A549 treated with AZD9567 at 1 μM for 4 hours (cell line): ENCODE data around the gene PAK2. TPM values are rescaled to one million over a fixed set of nuclear protein-coding genes. Genes with fewer than 3 reads are reported as not detected.

Experiments
- total RNA-seq: library from RNA; stranded (reverse); fragments of 200-300 nt; extraction: Qiagen RNA extraction; gene quantifications from 5 replicates; pipeline ENCODE4 v1.2.3, GENCODE V29; 2022; ENCODE audit not compliant: insufficient read depth

The PAK2 gene
- 33.3 to 54.1 TPM (median 37.0 TPM) in 5 replicates for total RNA-seq

GRCh38 chr3:196739671-196740480 lies at the start of gene PAK2:
Gene PAK2 (plus strand): TSS chr3:196739857. CDS start chr3:196782647, 42,790 bp downstream.

GRCh38 chr3:196711838-196712513 lies 27.7 kb upstream of the PAK2 start, which contains the start of the genes CEP19 and PIGX:
Gene CEP19 (minus strand): TSS chr3:196712250. CDS start chr3:196708657, 3,593 bp downstream.
Gene PIGX (plus strand): TSS chr3:196712377.

GRCh38 chr3:196867507-196868296 lies 128.0 kb downstream of the PAK2 start, which contains the start of gene SENP5:
Gene SENP5 (plus strand): TSS chr3:196867920. CDS start chr3:196885182, 17,262 bp downstream.

Other genes with a start within 250 kb of the PAK2 start
- gene RNF168, start 236.1 kb upstream of the PAK2 start, total RNA-seq: 3.2 to 4.0 TPM (median 3.4 TPM) in 5 replicates
- 0.05 TPM in 1 of 5 replicates, not detected in the others for gene SMCO1, start 224.5 kb upstream of the PAK2 start, total RNA-seq
- 7.4 to 10.3 TPM (median 8.9 TPM) in 5 replicates for gene WDR53, start 171.3 kb upstream of the PAK2 start, total RNA-seq
- 6.5 to 10.2 TPM (median 7.6 TPM) in 5 replicates for gene FBXO45, start 171.2 kb upstream of the PAK2 start, total RNA-seq
- gene NRROS, start 100.2 kb upstream of the PAK2 start, total RNA-seq: 0.02 TPM in 1 of 5 replicates, not detected in the others
- gene CEP19, start 27.6 kb upstream of the PAK2 start, total RNA-seq: 2.3 to 3.6 TPM (median 2.9 TPM) in 5 replicates
- gene PIGX, start 27.5 kb upstream of the PAK2 start, total RNA-seq: 32.1 to 49.6 TPM (median 32.9 TPM) in 5 replicates
- gene SENP5, start 128.1 kb downstream of the PAK2 start, total RNA-seq: 4.0 to 8.1 TPM (median 6.6 TPM) in 5 replicates
- gene NCBP2, start 202.7 kb downstream of the PAK2 start, total RNA-seq: 37.6 to 44.6 TPM (median 42.8 TPM) in 5 replicates
- 1.4 to 2.2 TPM (median 1.9 TPM) in 5 replicates for gene PIGZ, start 229.0 kb downstream of the PAK2 start, total RNA-seq